ENCODE measurements around the gene ABCF2.

- TF ChIP-seq, protein P1, sequence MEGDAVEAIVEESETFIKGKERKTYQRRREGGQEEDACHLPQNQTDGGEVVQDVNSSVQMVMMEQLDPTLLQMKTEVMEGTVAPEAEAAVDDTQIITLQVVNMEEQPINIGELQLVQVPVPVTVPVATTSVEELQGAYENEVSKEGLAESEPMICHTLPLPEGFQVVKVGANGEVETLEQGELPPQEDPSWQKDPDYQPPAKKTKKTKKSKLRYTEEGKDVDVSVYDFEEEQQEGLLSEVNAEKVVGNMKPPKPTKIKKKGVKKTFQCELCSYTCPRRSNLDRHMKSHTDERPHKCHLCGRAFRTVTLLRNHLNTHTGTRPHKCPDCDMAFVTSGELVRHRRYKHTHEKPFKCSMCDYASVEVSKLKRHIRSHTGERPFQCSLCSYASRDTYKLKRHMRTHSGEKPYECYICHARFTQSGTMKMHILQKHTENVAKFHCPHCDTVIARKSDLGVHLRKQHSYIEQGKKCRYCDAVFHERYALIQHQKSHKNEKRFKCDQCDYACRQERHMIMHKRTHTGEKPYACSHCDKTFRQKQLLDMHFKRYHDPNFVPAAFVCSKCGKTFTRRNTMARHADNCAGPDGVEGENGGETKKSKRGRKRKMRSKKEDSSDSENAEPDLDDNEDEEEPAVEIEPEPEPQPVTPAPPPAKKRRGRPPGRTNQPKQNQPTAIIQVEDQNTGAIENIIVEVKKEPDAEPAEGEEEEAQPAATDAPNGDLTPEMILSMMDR (conservative IDR thresholded peaks at IDR 0.05): no peak
- no peak for TF ChIP-seq EZH2 (IDR thresholded peaks at IDR 0.05; ENCODE audit: low read depth)
Measured at GRCh38 chr7:151168787-151169162, 58.2 kb downstream of the ABCF2 start.
